Panc1 (cell line): ENCODE data around the gene LRP1B.

Experiments
- CTCF ChIP-seq: fragments of 450-650 bp; IDR thresholded peaks from 2 replicates; pipeline ENCODE4 v1.5.1; 2017; ENCODE audit warnings: mild to moderate bottlenecking
- POLR2AphosphoS5 ChIP-seq: IDR thresholded peaks from 2 replicates; pipeline ENCODE4 v1.6.1; 2012; ENCODE audit warnings: mild to moderate bottlenecking, low read depth, low read length, moderate library complexity
- REST ChIP-seq, 2 experiments: IDR thresholded peaks; 2 replicates each; pipeline ENCODE4 v1.6.1; 2011 to 2012; ENCODE audit warnings: low read depth in 2 of 2, control low read depth in 1 of 2, low read length in 1 of 2, mild to moderate bottlenecking in 1 of 2, moderate library complexity in 1 of 2; ENCODE audit not compliant: insufficient read depth in 1 of 2
- SIN3A ChIP-seq: IDR thresholded peaks from 2 replicates; pipeline ENCODE4 v1.6.1; 2012; ENCODE audit warnings: low read depth, mild to moderate bottlenecking, low read length, moderate library complexity, borderline replicate concordance; ENCODE audit not compliant: insufficient read depth
- TCF7L2 ChIP-seq: IDR thresholded peaks from 2 replicates; pipeline ENCODE4 v1.6.1; 2011; ENCODE audit warnings: mild to moderate bottlenecking, low read depth, low read length, inconsistent platforms

GRCh38 chr2:142061733-142062132 lies 69.1 kb downstream of the LRP1B start:
- no peak for TF ChIP-seq REST (IDR thresholded peaks at IDR 0.05; ENCODE audit: insufficient read depth in 1 of 2, low read depth in 2 of 2, low read length in 1 of 2)
- TF ChIP-seq CTCF, result no peak
- no peak for TF ChIP-seq POLR2AphosphoS5
- TF ChIP-seq SIN3A, result no peak
- no peak for TF ChIP-seq TCF7L2
